ENCODE results near the gene GPR52.
A peak's percentile ranks its signal among the peaks of the same experiment; 100 is the strongest.
"Not testable (repeated sequence)": the region's sequence is repeated elsewhere in the genome, so short reads cannot be mapped to it uniquely, and the experiment has no call there.

The GPR52 gene

GRCh38 chr1:174408146-174408545 lies 39.6 kb upstream of the GPR52 start:
- H3K9me3 ChIP-seq (ENCODE audit: control extremely low read depth in 1 of 5, control insufficient read depth in 4 of 5, insufficient read depth in 2 of 5, low read depth in 1 of 5, low read length in 4 of 5) = peaks cover 0 to 3% (median 0%) of the 10 kb centered on the region in 5 experiments
- H3K27me3 ChIP-seq (replicated peaks in 2 of 5; ENCODE audit: control insufficient read depth in 4 of 5, insufficient read depth in 5 of 5, low read length in 4 of 5) = no peaks in the 10 kb centered on the region
- H3K4me1 ChIP-seq (ENCODE audit: control extremely low read depth in 1 of 4, control insufficient read depth in 4 of 4, insufficient read depth in 4 of 4, low read length in 3 of 4) = no peaks in the 10 kb centered on the region
- H3K36me3 ChIP-seq (ENCODE audit: control insufficient read depth in 4 of 4, insufficient read depth in 4 of 4, low read length in 3 of 4) = no peaks in the 10 kb centered on the region
- WGBS (ENCODE audit: insufficient coverage) = no CpG with 5 or more reads among the region's 2 CpGs
- no peak overlapping the region for H3K4me3 ChIP-seq (ENCODE audit: control insufficient read depth in 1 of 7, extremely low read depth in 1 of 7, insufficient read depth in 4 of 7, low read depth in 2 of 7, low read length in 6 of 7)
- DNase-seq = peak in 2 of 3 donors; percentile 2 to 25
- ChIA-PET CTCF (no interaction called here), POLR2A (no interaction called here)
- no peak overlapping the region for H3K27ac ChIP-seq (ENCODE audit: insufficient read depth in 1 of 2, low read depth in 1 of 2, low read length in 2 of 2, poor library complexity in 1 of 2, severe bottlenecking in 2 of 2)

- CTCF ChIA-PET; DNase-seq; H3K4me3 ChIP-seq (ENCODE audit: control insufficient read depth in 1 of 7, extremely low read depth in 1 of 7, insufficient read depth in 4 of 7, low read depth in 2 of 7, low read length in 6 of 7); POLR2A ChIA-PET; H3K27me3 ChIP-seq (replicated peaks in 2 of 5; ENCODE audit: control insufficient read depth in 4 of 5, insufficient read depth in 5 of 5, low read length in 4 of 5); H3K36me3 ChIP-seq (ENCODE audit: control insufficient read depth in 4 of 4, insufficient read depth in 4 of 4, low read length in 3 of 4); H3K4me1 ChIP-seq (ENCODE audit: control extremely low read depth in 1 of 4, control insufficient read depth in 4 of 4, insufficient read depth in 4 of 4, low read length in 3 of 4); H3K9me3 ChIP-seq (ENCODE audit: control extremely low read depth in 1 of 5, control insufficient read depth in 4 of 5, insufficient read depth in 2 of 5, low read depth in 1 of 5, low read length in 4 of 5); H3K27ac ChIP-seq (ENCODE audit: insufficient read depth in 1 of 2, low read depth in 1 of 2, low read length in 2 of 2, poor library complexity in 1 of 2, severe bottlenecking in 2 of 2): not testable (repeated sequence)
- 100% methylated on average over 2 of the region's 3 CpGs for WGBS (ENCODE audit: insufficient coverage)
Observed at GRCh38 chr1:174409801-174410200, 38.0 kb upstream of the GPR52 start.

GRCh38 chr1:174413632-174414031 lies 34.1 kb upstream of the GPR52 start:
- ChIA-PET POLR2A (no interaction called here), CTCF (no interaction called here)
- H3K36me3 ChIP-seq (ENCODE audit: control insufficient read depth in 4 of 4, insufficient read depth in 4 of 4, low read length in 3 of 4) = no peaks in the 10 kb centered on the region
- 83% methylated on average over 3 of the region's 4 CpGs for WGBS (ENCODE audit: insufficient coverage)
- peaks cover 0 to 3% (median 0%) of the 10 kb centered on the region in 4 experiments for H3K4me1 ChIP-seq (ENCODE audit: control extremely low read depth in 1 of 4, control insufficient read depth in 4 of 4, insufficient read depth in 4 of 4, low read length in 3 of 4)
- H3K9me3 ChIP-seq (ENCODE audit: control extremely low read depth in 1 of 5, control insufficient read depth in 4 of 5, insufficient read depth in 2 of 5, low read depth in 1 of 5, low read length in 4 of 5) = peaks cover 0 to 3% (median 0%) of the 10 kb centered on the region in 5 experiments
- no peaks in the 10 kb centered on the region for H3K27me3 ChIP-seq (replicated peaks in 2 of 5; ENCODE audit: control insufficient read depth in 4 of 5, insufficient read depth in 5 of 5, low read length in 4 of 5)
- no peak overlapping the region for H3K27ac ChIP-seq (ENCODE audit: insufficient read depth in 1 of 2, low read depth in 1 of 2, low read length in 2 of 2, poor library complexity in 1 of 2, severe bottlenecking in 2 of 2)
- peak overlapping the region in 1 of 7 experiments; percentile 52 for H3K4me3 ChIP-seq (ENCODE audit: control insufficient read depth in 1 of 7, extremely low read depth in 1 of 7, insufficient read depth in 4 of 7, low read depth in 2 of 7, low read length in 6 of 7)
- DNase-seq = peak in 2 of 3 donors; percentile 5 to 25

GRCh38 chr1:174414203-174414602 lies 33.6 kb upstream of the GPR52 start:
- Histone ChIP-seq H3K4me1 (ENCODE audit: control extremely low read depth in 1 of 4, control insufficient read depth in 4 of 4, insufficient read depth in 4 of 4, low read length in 3 of 4) (peaks cover 0 to 3% (median 0%) of the 10 kb centered on the region in 4 experiments), H3K27ac (ENCODE audit: insufficient read depth in 1 of 2, low read depth in 1 of 2, low read length in 2 of 2, poor library complexity in 1 of 2, severe bottlenecking in 2 of 2) (peak overlapping the region in 1 of 2 experiments; percentile 14), H3K36me3 (ENCODE audit: control insufficient read depth in 4 of 4, insufficient read depth in 4 of 4, low read length in 3 of 4) (no peaks in the 10 kb centered on the region), H3K9me3 (ENCODE audit: control extremely low read depth in 1 of 5, control insufficient read depth in 4 of 5, insufficient read depth in 2 of 5, low read depth in 1 of 5, low read length in 4 of 5) (peaks cover 0 to 3% (median 0%) of the 10 kb centered on the region in 5 experiments), H3K4me3 (ENCODE audit: control insufficient read depth in 1 of 7, extremely low read depth in 1 of 7, insufficient read depth in 4 of 7, low read depth in 2 of 7, low read length in 6 of 7) (peak overlapping the region in 3 of 7 experiments; percentile 13 to 52 (median 48)), H3K27me3 (replicated peaks in 2 of 5; ENCODE audit: control insufficient read depth in 4 of 5, insufficient read depth in 5 of 5, low read length in 4 of 5) (no peaks in the 10 kb centered on the region)
- DNase-seq = peak in 2 of 3 donors; percentile 32 to 61
- ChIA-PET POLR2A (no interaction called here), CTCF (no interaction called here)
- no CpG with 5 or more reads among the region's 1 CpG for WGBS (ENCODE audit: insufficient coverage)

GRCh38 chr1:174415506-174415905 lies 32.3 kb upstream of the GPR52 start:
- no peak for DNase-seq
- no CpG with 5 or more reads among the region's 2 CpGs for WGBS (ENCODE audit: insufficient coverage)
- Histone ChIP-seq H3K27me3 (replicated peaks in 2 of 5; ENCODE audit: control insufficient read depth in 4 of 5, insufficient read depth in 5 of 5, low read length in 4 of 5) (no peaks in the 10 kb centered on the region), H3K9me3 (ENCODE audit: control extremely low read depth in 1 of 5, control insufficient read depth in 4 of 5, insufficient read depth in 2 of 5, low read depth in 1 of 5, low read length in 4 of 5) (no peaks in the 10 kb centered on the region), H3K4me1 (ENCODE audit: control extremely low read depth in 1 of 4, control insufficient read depth in 4 of 4, insufficient read depth in 4 of 4, low read length in 3 of 4) (peaks cover 0 to 3% (median 0%) of the 10 kb centered on the region in 4 experiments), H3K36me3 (ENCODE audit: control insufficient read depth in 4 of 4, insufficient read depth in 4 of 4, low read length in 3 of 4) (no peaks in the 10 kb centered on the region), H3K27ac (ENCODE audit: insufficient read depth in 1 of 2, low read depth in 1 of 2, low read length in 2 of 2, poor library complexity in 1 of 2, severe bottlenecking in 2 of 2) (no peak overlapping the region), H3K4me3 (ENCODE audit: control insufficient read depth in 1 of 7, extremely low read depth in 1 of 7, insufficient read depth in 4 of 7, low read depth in 2 of 7, low read length in 6 of 7) (no peak overlapping the region)
- CTCF ChIA-PET = interaction anchor here (0.6 kb wide), 1 partner anchor 545 kb away, joined by 3 read pairs; no protein-coding TSS in a partner anchor
- POLR2A ChIA-PET = interaction anchor here (0.6 kb wide), 1 partner anchor 1068 kb away, joined by 3 read pairs; no protein-coding TSS in a partner anchor

- Histone ChIP-seq H3K4me3 (ENCODE audit: control insufficient read depth in 1 of 7, extremely low read depth in 1 of 7, insufficient read depth in 4 of 7, low read depth in 2 of 7, low read length in 6 of 7) (no peak overlapping the region), H3K9me3 (ENCODE audit: control extremely low read depth in 1 of 5, control insufficient read depth in 4 of 5, insufficient read depth in 2 of 5, low read depth in 1 of 5, low read length in 4 of 5) (no peaks in the 10 kb centered on the region), H3K27me3 (replicated peaks in 2 of 5; ENCODE audit: control insufficient read depth in 4 of 5, insufficient read depth in 5 of 5, low read length in 4 of 5) (no peaks in the 10 kb centered on the region), H3K4me1 (ENCODE audit: control extremely low read depth in 1 of 4, control insufficient read depth in 4 of 4, insufficient read depth in 4 of 4, low read length in 3 of 4) (peaks cover 0 to 3% (median 0%) of the 10 kb centered on the region in 4 experiments), H3K27ac (ENCODE audit: insufficient read depth in 1 of 2, low read depth in 1 of 2, low read length in 2 of 2, poor library complexity in 1 of 2, severe bottlenecking in 2 of 2) (no peak overlapping the region), H3K36me3 (ENCODE audit: control insufficient read depth in 4 of 4, insufficient read depth in 4 of 4, low read length in 3 of 4) (no peaks in the 10 kb centered on the region)
- ChIA-PET POLR2A (no interaction called here), CTCF (no interaction called here)
- WGBS (ENCODE audit: insufficient coverage) = no CpG with 5 or more reads among the region's 2 CpGs
- DNase-seq = no peak
Observed at GRCh38 chr1:174417921-174418320, 29.8 kb upstream of the GPR52 start.

GRCh38 chr1:174425121-174425520 lies 22.6 kb upstream of the GPR52 start:
- POLR2A ChIA-PET = no interaction called here
- Histone ChIP-seq H3K4me1 (ENCODE audit: control extremely low read depth in 1 of 4, control insufficient read depth in 4 of 4, insufficient read depth in 4 of 4, low read length in 3 of 4) (no peaks in the 10 kb centered on the region), H3K9me3 (ENCODE audit: control extremely low read depth in 1 of 5, control insufficient read depth in 4 of 5, insufficient read depth in 2 of 5, low read depth in 1 of 5, low read length in 4 of 5) (no peaks in the 10 kb centered on the region), H3K27ac (ENCODE audit: insufficient read depth in 1 of 2, low read depth in 1 of 2, low read length in 2 of 2, poor library complexity in 1 of 2, severe bottlenecking in 2 of 2) (no peak overlapping the region), H3K36me3 (ENCODE audit: control insufficient read depth in 4 of 4, insufficient read depth in 4 of 4, low read length in 3 of 4) (no peaks in the 10 kb centered on the region), H3K4me3 (ENCODE audit: control insufficient read depth in 1 of 7, extremely low read depth in 1 of 7, insufficient read depth in 4 of 7, low read depth in 2 of 7, low read length in 6 of 7) (no peak overlapping the region), H3K27me3 (replicated peaks in 2 of 5; ENCODE audit: control insufficient read depth in 4 of 5, insufficient read depth in 5 of 5, low read length in 4 of 5) (no peaks in the 10 kb centered on the region)
- CTCF ChIA-PET = no interaction called here
- no peak for DNase-seq

Measured in common myeloid progenitor, CD34-positive (primary cell).